ENCODE data around the gene NUMB. TPM values are rescaled to one million over a fixed set of nuclear protein-coding genes. Genes with fewer than 3 reads are reported as not detected.
"Not testable (repeated sequence)": the region's sequence is repeated elsewhere in the genome, so short reads cannot be mapped to it uniquely, and the experiment has no call there.

NUMB gene
- total RNA-seq, 1 experiment from 2014 or later, result 42.0 TPM

- Mint-ChIP-seq H3K9me3 (no peaks in the 10 kb centered on the region), H3K27ac (0 out of 2 replicates have a peak overlapping the region, but pooled peaks have one; percentile 17), H3K4me1 (peaks cover 15% of the 10 kb centered on the region), H3K36me3 (no peaks in the 10 kb centered on the region), H3K27me3 (ENCODE audit: low read depth) (no peaks in the 10 kb centered on the region; the same call in 1 of the 2 replicates), H3K4me3 (no peak overlapping the region)
- TF ChIP-seq ZMAT4 (CRISPR knock-in tag; IDR thresholded peaks at IDR 0.05) (no peak), KAT7 (CRISPR knock-in tag; IDR thresholded peaks at IDR 0.05; ENCODE audit: borderline replicate concordance) (no peak), NR1H2 (CRISPR knock-in tag; IDR thresholded peaks at IDR 0.05) (no peak), RORB (CRISPR knock-in tag; IDR thresholded peaks at IDR 0.05) (no peak), ELF4 (CRISPR knock-in tag; IDR thresholded peaks at IDR 0.05; ENCODE audit: low read depth) (no peak), ZNF396 (CRISPR knock-in tag; IDR thresholded peaks at IDR 0.05; ENCODE audit: borderline replicate concordance) (no peak), SMAD3 (CRISPR knock-in tag; IDR thresholded peaks at IDR 0.05; ENCODE audit: borderline replicate concordance) (no peak), E2F5 (CRISPR knock-in tag; IDR thresholded peaks at IDR 0.05) (no peak), STAT6 (CRISPR knock-in tag; conservative IDR thresholded peaks at IDR 0.05; ENCODE audit: low read depth) (no peak), TP53 (CRISPR knock-in tag; IDR thresholded peaks at IDR 0.05) (no peak), MLX (CRISPR knock-in tag; IDR thresholded peaks at IDR 0.05) (no peak), NFYB (CRISPR knock-in tag; conservative IDR thresholded peaks at IDR 0.05; ENCODE audit: low read depth) (no peak), ARID4B (CRISPR knock-in tag; IDR thresholded peaks at IDR 0.05; ENCODE audit: borderline replicate concordance) (no peak), ATF6 (CRISPR knock-in tag; IDR thresholded peaks at IDR 0.05) (no peak), USF2 (CRISPR knock-in tag; IDR thresholded peaks at IDR 0.05) (no peak), ZNF232 (CRISPR knock-in tag; IDR thresholded peaks at IDR 0.05) (no peak), PRRX2 (CRISPR knock-in tag; IDR thresholded peaks at IDR 0.05) (no peak), CDX4 (CRISPR knock-in tag; IDR thresholded peaks at IDR 0.05; ENCODE audit: borderline replicate concordance) (no peak), MAX (CRISPR knock-in tag; IDR thresholded peaks at IDR 0.05) (no peak), GRHL2 (CRISPR knock-in tag; IDR thresholded peaks at IDR 0.05; ENCODE audit: insufficient replicate concordance, severe bottlenecking) (no peak)
- ChIA-PET CTCF (interaction anchor here (0.6 to 2.6 kb wide), 4 partner anchors 56 to 566 kb away, joined by 3 to 10 read pairs (median 4); no protein-coding TSS in a partner anchor), POLR2A (interaction anchor here (0.5 to 1.1 kb wide), 3 partner anchors 11 to 696 kb away, joined by 3 to 18 read pairs (median 5); no protein-coding TSS in a partner anchor)
- ATAC-seq (peak; percentile 81), DNase-seq (ENCODE audit: low spot score) (no peak)
Measured at GRCh38 chr14:73358187-73358586, 100.2 kb downstream of the NUMB start.

GRCh38 chr14:73349091-73349490, 109.3 kb downstream of the NUMB start:
- H3K9me3 Mint-ChIP-seq, POLR2A ChIA-PET, H3K4me1 Mint-ChIP-seq: not testable (repeated sequence)

More at GRCh38 chr14:73349091-73349490, 109.3 kb downstream of the NUMB start:
- CTCF ChIA-PET; DNase-seq (ENCODE audit: low spot score); H3K4me3 Mint-ChIP-seq; ATAC-seq; H3K27me3 Mint-ChIP-seq (ENCODE audit: low read depth); H3K27ac Mint-ChIP-seq; H3K36me3 Mint-ChIP-seq: not testable (repeated sequence)

Measured in WTC11 (cell line).